Measurements from ENCODE around the gene GARIN1A.
A peak's percentile ranks its signal among the peaks of the same experiment; 100 is the strongest.

GARIN1A gene

DNA sequence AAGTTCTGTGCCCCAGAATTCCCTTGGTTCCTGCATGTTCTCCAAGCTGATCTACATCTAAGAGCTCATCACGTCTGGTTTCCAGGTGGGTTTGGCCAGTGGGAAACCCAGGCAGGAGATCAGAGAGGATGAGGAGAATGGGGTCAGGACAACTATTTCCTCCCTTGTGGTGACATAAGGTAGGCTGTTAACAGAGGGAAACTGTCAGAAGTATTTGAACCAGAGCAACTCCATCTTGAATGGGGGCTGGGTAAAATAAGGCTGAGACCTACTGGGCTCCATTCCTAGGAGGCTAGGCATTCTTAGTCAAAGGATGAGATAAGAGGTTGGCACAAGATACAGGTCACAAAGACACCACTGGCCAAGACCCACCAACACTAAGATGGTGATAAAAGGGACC, 19.1 kb downstream of the GARIN1A start:
- no peak for DNase-seq (ENCODE audit: extremely low spot score)
- TF ChIP-seq, protein P1, sequence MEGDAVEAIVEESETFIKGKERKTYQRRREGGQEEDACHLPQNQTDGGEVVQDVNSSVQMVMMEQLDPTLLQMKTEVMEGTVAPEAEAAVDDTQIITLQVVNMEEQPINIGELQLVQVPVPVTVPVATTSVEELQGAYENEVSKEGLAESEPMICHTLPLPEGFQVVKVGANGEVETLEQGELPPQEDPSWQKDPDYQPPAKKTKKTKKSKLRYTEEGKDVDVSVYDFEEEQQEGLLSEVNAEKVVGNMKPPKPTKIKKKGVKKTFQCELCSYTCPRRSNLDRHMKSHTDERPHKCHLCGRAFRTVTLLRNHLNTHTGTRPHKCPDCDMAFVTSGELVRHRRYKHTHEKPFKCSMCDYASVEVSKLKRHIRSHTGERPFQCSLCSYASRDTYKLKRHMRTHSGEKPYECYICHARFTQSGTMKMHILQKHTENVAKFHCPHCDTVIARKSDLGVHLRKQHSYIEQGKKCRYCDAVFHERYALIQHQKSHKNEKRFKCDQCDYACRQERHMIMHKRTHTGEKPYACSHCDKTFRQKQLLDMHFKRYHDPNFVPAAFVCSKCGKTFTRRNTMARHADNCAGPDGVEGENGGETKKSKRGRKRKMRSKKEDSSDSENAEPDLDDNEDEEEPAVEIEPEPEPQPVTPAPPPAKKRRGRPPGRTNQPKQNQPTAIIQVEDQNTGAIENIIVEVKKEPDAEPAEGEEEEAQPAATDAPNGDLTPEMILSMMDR (IDR thresholded peaks at IDR 0.05; ENCODE audit: control extremely low read depth, extremely low read depth, low read depth, missing control alignments), result no peak
- ChIA-PET POLR2A (no interaction called here), CTCF (no interaction called here)

DNA sequence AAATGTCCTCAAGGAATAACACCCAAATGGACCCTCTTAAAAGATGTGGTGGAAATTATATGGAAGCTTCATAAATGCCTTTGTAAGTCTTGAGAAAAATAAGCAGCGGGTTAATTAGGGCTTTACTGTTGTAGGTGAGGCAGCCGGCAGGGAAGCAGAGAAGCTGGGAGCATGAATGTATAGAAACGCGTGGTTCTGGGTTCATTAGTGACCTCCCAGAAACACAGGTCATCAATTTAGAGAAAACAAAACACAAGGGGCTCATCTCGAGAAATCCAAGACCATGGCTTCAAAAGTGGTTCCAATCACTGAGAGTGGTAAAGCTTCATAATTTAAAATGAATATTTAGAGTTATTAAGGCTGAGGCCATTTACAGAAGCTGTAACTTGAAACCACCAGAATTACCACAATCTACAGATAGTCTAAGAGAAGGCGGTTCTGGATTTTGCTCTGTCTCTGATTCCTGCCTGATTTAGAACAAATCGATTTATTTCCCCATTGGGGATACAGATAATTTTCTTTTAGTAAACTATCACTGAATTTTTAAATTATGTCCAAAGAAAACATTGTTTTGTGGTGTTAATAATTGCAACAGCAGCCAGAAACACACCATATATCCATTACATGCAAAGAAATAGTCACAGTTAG, 20.7 kb downstream of the GARIN1A start:
- TF ChIP-seq, protein P1 (IDR thresholded peaks at IDR 0.05; ENCODE audit: control extremely low read depth, extremely low read depth, low read depth, missing control alignments), result no peak
- ChIA-PET CTCF (interaction anchor here (1.3 kb wide), 1 partner anchor 15 kb away, joined by 4 read pairs; no protein-coding TSS in a partner anchor), POLR2A (no interaction called here)
- DNase-seq (ENCODE audit: extremely low spot score), result no peak

DNA sequence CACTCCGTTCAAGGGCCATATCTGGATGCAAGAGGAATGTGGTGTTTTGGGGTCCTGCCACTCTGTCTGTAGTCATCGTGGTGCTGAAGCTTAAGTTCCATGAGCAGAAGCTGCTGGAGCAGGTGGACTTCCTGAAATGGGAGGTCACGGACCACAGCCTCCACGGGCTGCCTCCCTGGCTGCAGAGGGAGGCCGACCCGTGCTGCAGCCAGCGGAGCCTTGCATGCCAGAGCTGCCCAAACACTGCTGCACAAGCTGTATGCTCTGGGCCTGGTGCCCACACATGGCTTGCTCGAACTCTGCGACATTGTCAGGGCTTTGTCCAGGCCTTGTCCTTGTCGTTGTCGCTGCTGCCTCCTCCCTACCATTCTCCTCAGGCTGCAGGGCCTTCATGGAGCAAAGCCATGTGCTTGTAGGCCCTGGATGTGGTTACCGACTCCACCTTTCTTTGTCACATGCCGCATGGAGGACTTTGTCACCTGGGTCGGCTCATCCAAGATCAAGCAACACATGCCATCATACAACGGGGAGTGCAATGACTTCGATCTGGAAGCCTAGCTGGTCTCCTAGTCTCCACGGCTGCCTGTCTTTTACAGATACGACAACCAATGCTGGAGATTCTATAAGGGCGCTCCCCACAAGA, 21.4 kb downstream of the GARIN1A start:
- POLR2A ChIA-PET, result no interaction called here
- DNase-seq (ENCODE audit: extremely low spot score), result no peak
- CTCF ChIA-PET, result interaction anchor here (1.3 to 1.6 kb wide), 3 partner anchors 16 to 27 kb away, joined by 3 to 4 read pairs (median 3); no protein-coding TSS in a partner anchor
- TF ChIP-seq, protein P1 (IDR thresholded peaks at IDR 0.05; ENCODE audit: control extremely low read depth, extremely low read depth, low read depth, missing control alignments), result no peak

DNA sequence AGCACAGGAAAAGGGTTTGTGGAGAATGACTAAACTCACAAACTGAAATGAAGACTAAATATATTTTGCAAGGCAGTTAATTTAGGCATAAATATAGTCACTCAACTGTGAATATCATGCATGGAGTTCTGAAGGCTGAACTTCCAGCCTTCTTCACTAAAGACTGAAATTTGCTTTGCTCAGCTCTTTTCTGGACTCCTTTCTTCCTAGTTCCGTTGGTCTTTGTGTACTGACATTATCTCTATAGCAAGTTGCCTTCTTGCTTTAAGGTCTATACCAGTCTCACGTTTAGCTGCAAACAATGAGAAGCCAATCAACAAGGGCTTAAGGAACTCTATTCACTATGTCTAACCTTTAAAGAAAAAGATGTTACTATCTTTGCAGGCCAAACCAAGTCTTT, 22.6 kb downstream of the GARIN1A start:
- CTCF ChIA-PET, result interaction anchor here (0.7 to 1.6 kb wide), 3 partner anchors 12 to 25 kb away, joined by 3 read pairs; no protein-coding TSS in a partner anchor
- TF ChIP-seq, protein P1 (IDR thresholded peaks at IDR 0.05; ENCODE audit: control extremely low read depth, extremely low read depth, low read depth, missing control alignments), result no peak
- DNase-seq (ENCODE audit: extremely low spot score), result no peak
- POLR2A ChIA-PET, result no interaction called here

DNA sequence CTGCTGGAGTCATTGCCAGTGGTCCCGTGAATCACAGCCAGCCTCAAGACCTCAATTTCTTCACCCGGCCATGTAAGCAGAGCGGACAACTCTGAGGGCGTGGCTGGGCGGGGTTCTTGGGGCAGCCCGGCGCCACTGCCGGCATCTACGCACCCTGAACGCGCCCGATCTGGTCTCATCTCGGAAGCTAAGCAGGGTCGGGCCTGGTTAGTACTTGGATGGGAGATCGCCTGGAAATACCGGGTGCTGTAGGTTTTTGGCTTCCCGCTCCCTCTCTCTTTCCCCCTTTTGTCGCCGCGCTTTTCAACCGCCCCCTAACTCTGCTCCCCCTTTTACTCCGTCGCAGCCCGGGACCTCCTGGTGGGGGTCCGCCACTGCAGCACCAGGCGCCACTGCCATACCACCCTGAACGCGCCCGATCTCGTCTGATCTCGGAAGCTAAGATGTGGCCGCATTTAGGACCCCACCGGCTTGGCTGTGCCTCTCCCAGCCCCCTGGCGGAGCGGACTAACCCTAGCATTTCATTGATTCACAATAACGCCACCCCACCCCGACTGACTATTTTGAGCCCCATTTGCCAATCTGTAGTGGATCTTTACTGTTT, 25.3 kb downstream of the GARIN1A start:
- POLR2A ChIA-PET, result no interaction called here
- TF ChIP-seq, protein P1 (IDR thresholded peaks at IDR 0.05; ENCODE audit: control extremely low read depth, extremely low read depth, low read depth, missing control alignments), result no peak
- CTCF ChIA-PET, result interaction anchor here (0.9 to 1.3 kb wide), 3 partner anchors 20 to 186 kb away, joined by 3 read pairs; no protein-coding TSS in a partner anchor
- DNase-seq (ENCODE audit: extremely low spot score), result peak; percentile 59

DNA sequence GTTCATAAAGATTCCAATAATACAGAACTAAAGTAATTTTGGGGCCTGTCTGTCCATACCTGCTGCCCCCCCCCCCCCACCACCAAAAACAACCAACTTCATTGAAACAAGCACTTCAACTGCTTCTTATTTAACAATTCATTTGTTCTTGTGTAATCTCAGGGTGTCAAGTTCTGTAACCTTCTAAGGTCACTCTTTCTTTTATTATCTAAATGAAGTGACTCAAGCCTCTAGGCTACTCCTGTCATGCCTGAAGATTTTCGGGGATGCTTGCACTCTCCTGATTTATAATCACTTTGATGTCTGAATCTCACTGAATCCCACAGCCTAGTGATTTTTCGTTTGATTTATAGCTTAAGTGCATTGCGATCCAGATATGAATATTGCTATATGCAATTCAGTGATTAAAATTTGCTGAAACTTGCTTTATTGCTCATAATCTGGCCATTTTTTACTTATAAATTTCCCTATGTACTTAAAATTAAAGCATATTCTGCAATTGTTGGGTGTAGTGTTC, 27.2 kb downstream of the GARIN1A start:
- TF ChIP-seq, protein P1 (IDR thresholded peaks at IDR 0.05; ENCODE audit: control extremely low read depth, extremely low read depth, low read depth, missing control alignments), result no peak
- ChIA-PET CTCF (no interaction called here), POLR2A (no interaction called here)
- no peak for DNase-seq (ENCODE audit: extremely low spot score)
